ENCODE results near the gene SLC25A13.
"Not testable (repeated sequence)": the region's sequence is repeated elsewhere in the genome, so short reads cannot be mapped to it uniquely, and the experiment has no call there.

SLC25A13 gene

GRCh38 chr7:96321658-96322372 lies at the start of gene SLC25A13:
TSS of gene SLC25A13 (minus strand) at chr7:96322098. CDS start at chr7:96321956, 142 bp downstream.
- peak; percentile 39 for DNase-seq

GRCh38 chr7:96365916-96366315 lies 44.0 kb upstream of the SLC25A13 start:
- not testable (repeated sequence) for DNase-seq

- DNase-seq: no peak
Measured at GRCh38 chr7:96361116-96361857, 39.4 kb upstream of the SLC25A13 start.

GRCh38 chr7:96359876-96360275 lies 38.0 kb upstream of the SLC25A13 start:
- no peak for DNase-seq

- not testable (repeated sequence) for DNase-seq
Measured at GRCh38 chr7:96358236-96358971, 36.5 kb upstream of the SLC25A13 start.

GRCh38 chr7:96355990-96356506 lies 34.1 kb upstream of the SLC25A13 start:
- DNase-seq: no peak

- no peak for DNase-seq
Measured at GRCh38 chr7:96354881-96355280, 33.0 kb upstream of the SLC25A13 start.

GRCh38 chr7:96349572-96349971 lies 27.7 kb upstream of the SLC25A13 start:
- no peak for DNase-seq

- no peak for DNase-seq
Measured at GRCh38 chr7:96347471-96347870, 25.6 kb upstream of the SLC25A13 start.

GRCh38 chr7:96346293-96346953 lies 24.5 kb upstream of the SLC25A13 start:
- no peak for DNase-seq

GRCh38 chr7:96344236-96344635 lies 22.3 kb upstream of the SLC25A13 start:
- DNase-seq: no peak

- DNase-seq: no peak
Measured at GRCh38 chr7:96342049-96342448, 20.2 kb upstream of the SLC25A13 start.

GRCh38 chr7:96337519-96337918 lies 15.6 kb upstream of the SLC25A13 start:
- DNase-seq: no peak

- no peak for DNase-seq
Measured at GRCh38 chr7:96332325-96332724, 10.4 kb upstream of the SLC25A13 start.

GRCh38 chr7:96331775-96332174 lies 9.9 kb upstream of the SLC25A13 start:
- no peak for DNase-seq

- no peak for DNase-seq
Measured at GRCh38 chr7:96331233-96331632, 9.3 kb upstream of the SLC25A13 start.

GRCh38 chr7:96330193-96330592 lies 8.3 kb upstream of the SLC25A13 start:
- peak; percentile 86 for DNase-seq

- peak; percentile 73 for DNase-seq
Measured at GRCh38 chr7:96329241-96329640, 7.3 kb upstream of the SLC25A13 start.

GRCh38 chr7:96328016-96328415 lies 6.1 kb upstream of the SLC25A13 start:
- DNase-seq: no peak

- DNase-seq: peak; percentile 45
Measured at GRCh38 chr7:96327429-96327828, 5.5 kb upstream of the SLC25A13 start.

GRCh38 chr7:96326752-96327151 lies 4.9 kb upstream of the SLC25A13 start:
- not testable (repeated sequence) for DNase-seq

- DNase-seq: no peak
Measured at GRCh38 chr7:96322847-96323461, 1.1 kb upstream of the SLC25A13 start.

- no peak for DNase-seq
Measured at GRCh38 chr7:96322373-96322695, 436 bp upstream of the SLC25A13 start.
